Measurements from ENCODE around the gene ZNF331.

The ZNF331 gene

DNA sequence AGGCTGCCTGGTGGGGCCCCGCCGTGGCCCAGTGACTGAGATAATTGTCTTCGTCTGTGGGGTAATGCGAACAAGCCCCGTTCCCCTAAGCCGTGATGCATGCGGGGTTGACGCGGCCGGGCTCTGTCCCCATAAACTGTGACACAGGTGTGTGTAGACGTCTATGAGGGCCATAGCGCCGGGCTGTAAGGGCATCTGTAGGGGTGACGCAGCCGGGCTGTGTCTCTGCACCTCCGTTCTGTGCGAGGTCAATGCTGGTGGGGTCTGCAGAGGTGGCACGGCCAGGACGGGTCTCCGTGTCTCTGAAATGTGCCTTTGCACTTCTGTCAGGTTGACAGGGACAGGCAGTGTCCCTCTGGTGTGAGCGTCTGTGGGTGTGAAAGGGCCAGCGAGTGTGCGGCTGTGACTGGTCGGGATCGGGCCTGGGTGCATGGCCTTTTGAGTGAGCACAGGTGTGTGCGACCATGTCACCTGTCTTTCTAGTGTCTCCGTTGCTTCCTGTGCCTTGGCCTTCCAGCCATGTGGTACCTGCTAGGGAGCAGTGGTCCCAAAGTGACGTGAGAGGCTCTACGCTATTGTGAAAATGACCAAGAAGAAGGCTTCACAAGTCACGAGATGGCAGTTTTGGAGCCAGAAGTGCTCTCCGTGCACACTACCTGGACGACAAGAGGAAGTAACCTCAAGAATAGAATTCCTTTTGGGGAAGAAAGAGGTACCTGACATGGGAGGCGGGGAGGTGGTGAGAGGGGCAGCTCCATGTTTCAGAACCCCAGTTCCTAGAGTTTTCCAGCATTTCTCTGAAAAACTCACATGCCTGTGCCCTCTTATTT lies 16.4 kb upstream of the ZNF331 start:
- DNase-seq, result no peak

DNA sequence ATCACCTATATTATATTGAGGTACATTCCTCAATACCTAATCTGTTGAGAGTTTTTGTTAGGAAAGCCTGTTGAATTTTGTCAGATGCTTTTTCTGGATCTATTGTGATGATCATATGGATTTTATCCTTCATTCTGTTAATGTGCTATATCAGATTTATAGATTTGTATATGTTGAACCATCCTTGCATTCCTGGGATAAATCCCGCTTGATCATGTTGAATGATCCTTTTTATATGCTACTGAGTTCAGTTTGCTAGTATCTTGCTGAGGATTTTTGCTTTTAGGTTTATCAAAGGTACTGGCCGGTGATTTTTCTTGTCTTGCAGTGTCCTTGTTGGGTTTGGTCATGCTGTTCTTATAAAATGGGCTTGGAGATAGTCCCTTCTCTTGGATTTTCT lies 12.0 kb upstream of the ZNF331 start:
- no peak for DNase-seq

DNA sequence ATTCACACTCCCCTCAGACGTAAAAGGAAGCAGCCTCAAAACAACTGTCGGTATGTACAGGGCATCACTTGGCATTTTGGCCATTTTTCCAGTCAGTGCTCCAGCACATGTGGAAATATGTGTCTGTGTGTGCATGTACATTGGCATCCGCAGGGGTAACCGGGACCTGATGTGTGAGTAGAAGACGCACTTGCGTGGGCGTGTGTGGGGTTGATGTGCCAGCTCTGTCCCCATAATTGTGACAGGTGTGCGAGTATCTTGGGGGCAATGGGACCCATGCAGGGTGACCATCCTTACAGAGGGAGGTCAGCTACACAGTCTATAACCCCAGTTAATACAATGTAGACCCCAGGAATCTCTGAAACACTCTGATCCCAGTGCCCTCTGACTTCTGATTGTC lies 7.3 kb upstream of the ZNF331 start:
- DNase-seq, result no peak

DNA sequence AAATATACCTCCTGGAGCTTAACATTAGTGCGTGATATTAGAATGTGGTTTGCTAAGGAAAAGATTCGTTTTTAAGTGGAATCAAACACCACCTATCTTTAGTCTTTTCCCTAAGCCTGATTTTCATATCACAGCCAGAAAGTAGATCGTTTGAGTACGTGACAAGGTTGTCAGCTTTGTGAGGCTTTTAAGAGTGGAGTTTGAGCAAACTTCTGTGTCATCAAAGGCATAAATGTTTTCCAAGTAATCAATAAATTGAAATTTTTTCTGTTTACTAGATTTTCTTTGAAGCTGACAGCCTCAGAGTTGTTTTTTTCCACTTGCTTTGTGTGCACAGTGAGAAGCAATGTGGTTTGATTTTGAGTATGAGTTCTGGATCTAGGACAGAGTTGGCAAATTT lies 6.5 kb upstream of the ZNF331 start:
- no peak for DNase-seq

DNA sequence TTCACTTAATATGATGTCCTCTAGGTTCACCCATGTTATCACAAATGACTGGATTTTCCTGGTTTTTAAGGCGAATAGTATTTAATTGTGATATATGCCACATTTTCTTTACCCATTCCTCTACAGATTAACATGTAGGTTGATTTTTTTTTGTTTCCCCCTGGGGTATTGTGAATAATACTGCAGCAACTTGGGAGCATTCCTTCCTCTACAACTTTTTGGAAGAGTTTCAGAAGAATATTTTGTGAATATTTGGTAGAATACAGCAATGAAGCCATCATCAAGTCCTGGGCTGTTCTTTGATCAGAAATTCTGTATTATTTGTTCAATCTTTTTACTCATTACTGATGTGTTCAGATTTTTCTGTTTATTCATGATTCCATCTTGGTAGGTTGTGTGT lies 5.6 kb upstream of the ZNF331 start:
- no peak for DNase-seq

DNA sequence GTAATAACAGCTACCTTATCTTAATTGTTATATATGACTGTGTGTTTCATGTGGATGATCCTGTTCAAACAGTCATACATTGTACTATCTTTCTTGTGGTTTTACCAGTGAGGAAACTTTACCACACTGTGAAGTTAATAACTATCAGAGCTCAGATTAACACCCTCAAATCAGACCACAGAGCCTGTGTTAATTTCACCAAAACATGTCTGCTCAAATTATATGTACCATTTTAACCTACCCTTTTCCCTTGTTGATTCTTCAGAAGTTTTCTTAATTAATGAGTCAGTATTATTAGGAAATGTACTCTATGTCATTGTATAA lies 1.8 kb upstream of the ZNF331 start:
- no peak for DNase-seq

DNA sequence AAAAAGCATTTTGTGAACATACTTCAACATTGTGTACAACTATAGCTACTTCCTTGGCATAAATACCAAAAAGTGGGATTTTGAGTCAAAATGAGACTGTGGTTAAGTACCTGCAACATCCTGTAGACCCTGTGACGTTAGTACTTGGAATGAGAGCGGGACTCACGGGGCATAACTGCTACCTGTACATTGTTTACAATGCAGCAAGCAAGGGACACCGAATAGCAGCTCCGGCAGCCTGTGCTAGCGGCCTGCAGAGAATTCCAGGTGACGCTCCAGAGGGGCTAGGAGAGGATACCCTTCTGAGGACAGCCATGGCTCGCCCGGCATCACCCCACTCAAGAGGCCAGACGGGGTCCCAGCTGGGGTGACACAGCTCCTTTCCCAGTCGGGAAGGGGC lies 824 bp upstream of the ZNF331 start:
- DNase-seq, result no peak

DNA sequence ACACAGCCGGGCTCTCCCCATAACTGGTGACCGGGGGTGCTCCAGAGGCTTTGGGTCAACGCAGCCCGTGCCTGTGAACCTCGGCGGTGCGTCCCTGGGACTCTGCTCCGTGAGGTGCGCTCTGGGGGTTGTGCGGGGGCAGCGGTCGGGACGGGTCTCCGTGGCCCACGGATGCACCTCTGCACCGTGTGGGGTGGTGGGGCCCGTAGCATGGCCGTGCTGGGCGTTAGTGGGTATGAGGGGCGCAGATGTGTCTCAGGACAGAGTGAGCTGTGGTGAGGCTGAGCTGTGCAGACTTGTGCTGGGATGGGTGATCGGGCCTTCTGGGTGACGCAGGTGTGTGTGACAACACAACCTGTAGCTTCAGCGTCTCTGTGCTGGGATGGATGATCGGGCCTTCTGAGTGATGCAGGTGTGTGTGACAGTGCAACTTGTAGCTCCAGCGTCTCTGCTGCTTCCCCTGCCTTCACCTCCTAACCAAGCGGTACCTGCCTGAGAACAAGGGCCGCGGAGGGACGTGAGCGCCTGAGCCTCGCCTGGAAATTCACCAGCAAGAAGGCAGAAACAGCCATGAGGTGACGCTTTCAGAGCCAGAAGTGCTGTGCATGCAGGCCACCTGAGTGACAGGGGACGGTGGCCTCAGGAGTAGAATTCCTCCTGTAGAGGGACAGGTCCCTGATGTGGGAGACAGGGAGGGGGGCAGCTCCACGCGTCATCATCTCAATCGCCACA lies 599 bp downstream of the ZNF331 start:
- peak; percentile 20 for DNase-seq

DNA sequence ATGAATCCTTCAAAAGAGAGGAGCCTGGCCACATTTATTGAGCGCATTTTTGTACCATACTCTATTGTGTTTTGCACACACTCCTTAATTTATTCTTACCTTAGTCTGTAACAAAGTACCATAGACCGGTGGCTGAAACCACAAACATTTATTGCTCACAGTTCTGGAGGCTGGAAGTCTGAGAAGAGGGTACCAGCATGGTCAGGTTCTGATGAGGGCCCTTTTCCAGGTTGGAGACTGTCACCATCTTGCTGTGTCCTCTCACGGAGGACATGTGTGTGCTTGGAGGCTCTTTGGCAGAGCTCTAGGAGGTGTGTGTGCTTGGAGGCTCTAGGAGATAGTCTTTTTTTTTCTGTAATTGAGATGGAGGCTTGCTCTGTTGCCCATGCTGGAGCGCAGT lies 2.1 kb downstream of the ZNF331 start:
- DNase-seq, result no peak

DNA sequence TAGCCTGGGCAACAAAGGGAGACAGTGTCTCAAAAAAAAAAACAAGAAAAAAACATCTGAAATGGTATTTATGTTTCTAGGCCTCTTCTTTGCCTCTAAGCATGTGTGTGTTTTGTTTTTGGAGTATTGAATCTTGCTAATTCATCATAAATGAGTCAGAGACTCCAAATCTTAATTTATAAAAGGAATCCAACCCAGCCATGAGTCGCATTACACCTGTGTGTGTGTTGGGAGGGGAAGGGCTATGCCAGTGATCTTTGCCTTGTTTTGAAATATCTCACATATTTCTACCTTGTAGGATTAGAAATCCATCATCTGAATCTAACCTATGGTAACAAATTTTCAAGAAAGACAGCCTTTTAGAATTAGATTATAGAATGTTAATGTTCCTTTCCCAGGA lies 4.0 kb downstream of the ZNF331 start:
- DNase-seq, result no peak

DNA sequence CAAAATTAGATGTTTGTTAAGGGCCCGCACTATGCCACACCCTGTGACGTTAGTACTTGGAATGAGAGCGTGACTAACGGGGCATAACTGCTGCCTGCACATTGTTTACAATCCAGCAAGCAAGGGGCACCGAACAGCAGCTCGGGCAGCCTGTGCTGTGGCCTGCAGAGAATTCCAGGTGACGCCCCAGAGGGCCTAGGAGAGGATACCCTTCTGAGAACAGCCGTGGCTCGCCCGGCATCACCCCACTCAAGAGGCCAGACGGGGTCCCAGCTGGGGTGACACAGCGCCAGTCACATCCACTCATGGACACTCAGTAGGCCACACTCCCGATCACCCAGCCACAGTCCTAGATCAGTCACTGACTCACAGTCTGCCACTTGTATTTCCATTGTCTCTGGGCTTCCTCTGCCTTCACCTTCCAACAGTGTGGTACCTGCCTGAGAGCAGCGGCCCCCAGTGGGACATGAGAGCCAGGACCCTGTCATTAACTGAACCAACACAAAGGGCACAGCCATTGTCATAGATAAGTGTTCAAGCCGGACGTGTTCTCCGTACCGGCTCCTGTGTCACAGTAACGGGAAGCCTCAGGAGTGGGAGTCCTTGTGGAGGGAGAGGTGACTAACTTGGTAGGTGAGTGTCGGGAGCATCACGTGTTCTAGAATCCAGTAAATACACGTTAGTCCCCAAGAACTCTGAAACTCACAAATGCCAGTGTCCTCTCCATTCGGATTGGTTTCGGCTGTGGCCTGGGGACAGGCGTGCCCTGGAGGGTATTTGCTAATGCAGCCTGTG lies 7.5 kb downstream of the ZNF331 start:
- no peak for DNase-seq

DNA sequence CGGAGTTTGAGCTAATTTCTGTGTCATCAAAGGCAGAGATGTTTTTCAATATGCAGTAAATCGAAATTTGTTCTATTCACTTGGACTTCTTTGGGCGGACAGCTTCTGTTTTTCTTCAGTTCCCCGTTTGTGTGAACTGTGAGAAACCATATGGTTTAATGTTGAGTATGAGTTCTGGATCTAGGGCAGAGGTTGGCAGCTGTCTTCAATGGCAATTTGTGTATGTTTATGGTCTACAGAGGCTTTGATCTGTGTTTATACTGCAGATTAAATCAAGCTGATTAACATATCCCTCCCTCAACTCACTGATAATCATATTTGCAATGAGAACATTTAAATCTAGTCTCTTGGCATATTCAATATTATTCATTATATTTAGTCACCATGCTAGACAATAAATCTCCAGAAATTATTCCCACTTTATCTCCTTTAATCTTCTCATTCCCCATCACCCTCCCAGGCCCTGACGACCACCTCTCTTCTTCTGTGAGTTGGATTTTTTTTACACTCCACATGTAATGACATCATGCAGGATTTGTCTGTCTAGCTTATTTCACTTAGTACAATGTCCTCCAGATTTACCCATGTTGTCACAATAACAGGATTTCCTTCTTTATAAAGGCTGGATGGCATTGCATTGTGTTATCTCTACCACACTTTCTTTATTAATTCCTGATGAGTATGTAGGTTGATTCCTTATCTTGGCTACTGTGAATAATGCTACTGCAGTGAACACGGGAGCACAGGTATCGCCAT lies 9.0 kb downstream of the ZNF331 start:
- DNase-seq, result no peak

DNA sequence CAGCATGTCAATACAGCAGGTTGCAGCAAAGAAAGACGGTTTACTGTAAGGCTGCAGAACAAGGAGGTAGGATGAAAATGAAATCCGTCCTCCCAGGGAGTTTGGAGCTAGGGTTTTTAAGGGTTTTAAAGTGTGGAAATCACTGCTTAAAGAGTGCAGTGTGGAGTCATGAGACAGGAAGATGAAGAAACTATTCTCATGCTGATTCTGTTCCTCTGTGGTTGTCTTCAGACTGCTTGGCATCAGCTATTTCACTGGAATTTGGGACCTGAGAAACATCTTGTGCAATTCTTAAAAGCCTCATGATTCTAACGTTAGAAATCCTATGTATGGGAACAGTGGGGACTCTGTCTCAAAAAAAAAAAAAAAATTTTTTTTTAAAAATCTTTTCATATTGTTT lies 11.4 kb downstream of the ZNF331 start:
- DNase-seq, result no peak

DNA sequence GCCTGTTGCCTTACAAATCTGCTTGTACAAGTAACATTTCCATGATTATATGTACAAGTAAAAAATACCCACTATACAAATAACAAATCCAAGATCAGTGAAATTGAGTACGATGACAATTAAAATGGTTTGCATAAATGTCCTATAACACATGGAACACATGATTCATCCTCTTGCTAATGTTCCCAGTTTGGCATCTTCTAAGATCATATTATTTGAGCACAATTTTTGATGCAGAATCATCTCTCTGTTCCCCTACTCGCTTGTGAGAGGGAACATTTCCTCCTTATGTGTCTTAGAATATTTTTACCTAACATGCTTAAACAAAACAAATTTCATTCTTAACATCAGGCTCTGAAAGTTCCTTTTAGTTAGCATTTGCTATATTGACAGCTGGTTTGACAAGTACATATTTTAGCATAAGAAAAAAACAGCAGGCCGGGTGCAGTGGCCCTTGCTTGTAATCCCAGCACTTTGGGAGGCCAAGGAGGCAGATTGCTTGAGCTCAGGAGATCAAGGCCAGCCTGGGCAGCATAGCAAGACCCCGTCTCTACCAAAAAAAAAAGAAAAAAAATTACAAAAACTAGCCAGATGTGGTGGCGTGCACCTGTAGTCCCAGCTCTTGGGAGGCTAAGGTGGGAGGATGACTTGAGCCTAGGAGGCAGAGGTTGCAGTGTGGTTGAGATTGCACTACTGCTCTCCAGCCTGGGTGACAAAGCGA lies 14.2 kb downstream of the ZNF331 start:
- DNase-seq, result no peak

DNA sequence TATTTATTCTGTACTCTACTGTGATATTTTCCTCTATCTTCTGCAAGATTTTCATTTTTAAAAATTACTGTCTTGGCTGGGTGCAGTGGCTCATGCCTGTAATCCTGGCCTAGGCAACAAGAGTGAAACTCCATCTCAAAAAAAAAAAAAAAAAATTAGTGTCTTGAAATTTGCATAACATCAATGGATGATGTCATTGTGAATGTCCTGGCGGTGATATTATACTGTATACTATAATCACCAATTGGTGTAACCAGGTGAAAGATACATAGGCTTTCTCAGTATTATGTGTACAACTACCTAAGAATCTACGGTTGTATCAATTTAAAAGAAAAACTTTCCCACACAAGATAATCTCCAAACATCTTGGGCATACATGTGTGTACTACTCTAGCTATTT lies 15.2 kb downstream of the ZNF331 start:
- no peak for DNase-seq

DNA sequence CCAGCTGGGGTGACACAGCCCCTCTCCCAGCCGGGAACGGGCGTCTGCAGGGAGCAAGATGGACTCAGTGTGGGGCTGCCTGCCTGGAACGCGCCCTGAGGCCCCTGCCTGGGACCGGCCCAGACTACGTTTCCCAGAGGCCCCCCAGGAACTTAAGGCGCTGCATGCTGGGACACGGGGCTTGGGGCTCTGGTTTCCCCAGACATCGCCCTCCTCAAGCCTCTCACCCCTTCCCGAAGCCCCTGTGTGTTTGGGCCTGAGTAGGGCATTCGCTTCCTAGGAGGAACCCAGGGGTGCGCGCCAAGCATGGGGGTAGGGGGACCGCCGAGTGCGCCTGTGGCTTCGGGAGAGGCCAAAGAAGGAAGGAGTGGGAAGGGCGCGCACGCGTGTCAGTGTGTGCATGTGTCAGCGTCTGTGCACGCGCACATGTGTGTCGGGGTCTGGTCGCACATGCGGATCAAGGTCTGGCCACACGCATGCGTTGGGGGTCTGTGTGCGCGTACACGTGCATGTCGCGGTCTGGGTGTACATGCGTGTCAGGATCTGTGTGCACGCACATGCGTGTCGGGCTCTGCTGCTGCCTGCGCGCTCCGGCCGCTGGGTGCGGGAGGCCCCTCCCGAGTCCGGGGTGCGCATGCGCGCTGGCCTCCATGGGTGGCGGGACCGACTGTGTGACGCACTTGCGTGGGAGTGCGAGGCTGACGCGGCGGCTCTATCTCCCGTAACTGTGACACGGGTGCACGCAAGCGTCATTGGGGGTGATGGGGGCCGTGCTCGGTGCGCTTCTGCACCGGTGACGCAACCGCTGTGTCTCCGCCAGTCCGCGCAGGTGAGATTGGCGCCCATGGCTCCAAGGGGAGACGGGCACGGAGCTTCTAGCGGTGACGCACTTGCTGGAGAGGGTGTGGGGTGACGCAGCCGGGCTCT lies 16.2 kb downstream of the ZNF331 start:
- DNase-seq, result peak; percentile 95

DNA sequence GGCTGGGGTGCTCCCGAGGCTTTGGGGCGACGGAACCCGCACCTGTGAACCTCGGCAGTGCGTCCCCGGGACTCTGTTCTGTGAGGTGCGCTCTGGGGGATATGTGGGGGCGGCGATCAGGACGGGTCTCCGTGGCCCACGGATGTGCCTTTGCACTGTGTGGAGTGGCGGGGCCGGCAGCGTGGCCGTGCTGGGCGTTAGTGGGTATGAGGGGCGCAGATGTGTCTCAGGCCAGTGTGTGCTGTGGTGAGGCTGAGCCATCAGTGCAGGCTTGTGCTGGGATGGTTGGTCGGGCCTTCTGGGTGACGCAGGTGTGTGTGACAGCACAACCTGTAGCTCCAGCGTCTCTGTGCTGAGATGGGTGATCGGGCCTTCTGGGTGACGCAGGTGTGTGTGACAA lies 16.9 kb downstream of the ZNF331 start:
- no peak for DNase-seq

DNA sequence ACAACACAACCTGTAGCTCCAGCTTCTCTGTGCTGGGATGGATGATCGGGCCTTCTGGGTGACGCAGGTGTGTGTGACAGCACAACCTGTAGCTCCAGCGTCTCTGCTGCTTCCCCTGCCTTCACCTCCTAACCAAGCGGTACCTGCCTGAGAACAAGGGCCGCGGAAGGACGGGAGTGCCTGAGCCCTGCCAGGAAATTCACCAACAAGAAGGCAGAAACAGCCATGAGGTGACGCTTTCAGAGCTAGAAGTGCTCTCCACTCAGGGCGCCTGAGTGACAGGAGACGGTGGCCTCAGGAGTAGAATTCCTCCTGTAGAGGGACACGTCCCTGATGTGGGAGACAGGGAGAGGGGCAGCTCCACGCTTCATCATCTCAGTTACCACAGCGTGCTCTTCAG lies 17.4 kb downstream of the ZNF331 start:
- no peak for DNase-seq

DNA sequence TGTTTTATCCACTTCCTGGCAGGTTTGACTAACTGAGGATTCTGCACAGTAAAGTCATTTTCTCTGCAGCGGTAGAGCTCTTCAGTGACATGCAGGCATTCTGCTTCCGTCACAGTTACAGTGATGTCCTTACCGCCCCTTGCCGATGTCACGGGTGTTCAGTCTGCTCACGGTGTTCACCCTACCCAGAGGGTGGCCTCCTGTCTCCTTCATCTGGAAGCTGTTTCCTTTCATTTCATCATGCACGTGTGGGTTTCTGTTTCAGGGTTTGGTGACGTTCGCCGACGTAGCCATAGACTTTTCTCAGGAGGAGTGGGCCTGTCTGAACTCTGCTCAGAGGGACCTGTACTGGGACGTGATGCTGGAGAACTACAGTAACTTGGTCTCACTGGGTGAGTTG lies 33.4 kb downstream of the ZNF331 start:
- no peak for DNase-seq

DNA sequence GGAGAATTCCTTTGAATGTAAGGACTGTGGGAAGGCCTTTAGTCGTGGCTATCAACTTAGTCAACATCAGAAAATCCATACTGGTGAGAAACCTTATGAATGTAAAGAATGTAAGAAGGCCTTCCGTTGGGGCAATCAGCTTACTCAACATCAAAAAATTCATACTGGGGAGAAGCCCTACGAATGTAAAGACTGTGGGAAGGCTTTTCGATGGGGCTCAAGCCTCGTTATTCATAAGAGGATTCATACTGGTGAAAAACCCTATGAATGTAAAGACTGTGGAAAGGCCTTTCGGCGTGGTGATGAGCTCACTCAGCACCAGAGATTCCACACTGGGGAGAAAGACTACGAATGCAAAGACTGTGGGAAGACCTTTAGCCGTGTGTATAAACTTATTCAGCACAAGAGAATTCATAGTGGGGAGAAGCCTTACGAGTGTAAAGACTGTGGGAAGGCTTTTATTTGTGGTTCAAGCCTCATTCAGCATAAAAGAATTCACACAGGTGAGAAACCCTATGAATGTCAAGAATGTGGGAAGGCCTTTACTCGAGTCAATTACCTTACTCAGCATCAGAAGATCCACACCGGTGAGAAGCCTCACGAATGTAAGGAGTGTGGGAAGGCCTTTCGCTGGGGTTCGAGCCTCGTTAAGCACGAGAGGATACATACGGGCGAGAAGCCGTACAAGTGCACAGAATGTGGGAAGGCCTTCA lies 39.2 kb downstream of the ZNF331 start:
- no peak for DNase-seq

DNA sequence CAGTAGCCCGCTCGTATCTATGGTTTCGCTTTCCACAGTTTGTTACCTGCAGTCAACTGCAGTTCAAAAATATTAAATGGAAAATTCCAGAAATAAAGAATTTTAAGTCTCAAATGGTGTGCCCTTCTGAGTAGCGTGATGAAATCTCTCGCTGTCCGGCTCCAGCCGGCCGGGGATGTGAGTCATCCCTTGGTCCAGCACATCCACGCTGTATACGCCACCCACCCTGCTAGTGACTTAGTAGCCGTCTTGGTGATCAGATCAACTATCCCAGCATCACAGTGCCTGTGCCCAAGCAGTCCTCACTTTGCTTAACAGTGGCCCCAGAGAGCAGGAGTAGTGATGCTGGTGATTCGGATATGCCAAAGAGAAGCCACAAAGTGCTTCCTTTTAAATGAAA lies 40.0 kb downstream of the ZNF331 start:
- no peak for DNase-seq

Measured in CD4-positive, alpha-beta T cell treated with Interleukin-21 for 1 hour (primary cell).